HG03025 (cell line): ENCODE measurements around the gene TMEM109.
A peak's percentile ranks its signal among the peaks of the same experiment; 100 is the strongest.

Experiments used
- ATAC-seq: cut with Tn5 transposase; IDR thresholded peaks from one replicate; pipeline ENCODE4 v1.9.1; 2021; ENCODE audit warnings: mild to moderate bottlenecking, moderate library complexity; ENCODE audit not compliant: unreplicated experiment, low FRiP score

TMEM109 gene

DNA sequence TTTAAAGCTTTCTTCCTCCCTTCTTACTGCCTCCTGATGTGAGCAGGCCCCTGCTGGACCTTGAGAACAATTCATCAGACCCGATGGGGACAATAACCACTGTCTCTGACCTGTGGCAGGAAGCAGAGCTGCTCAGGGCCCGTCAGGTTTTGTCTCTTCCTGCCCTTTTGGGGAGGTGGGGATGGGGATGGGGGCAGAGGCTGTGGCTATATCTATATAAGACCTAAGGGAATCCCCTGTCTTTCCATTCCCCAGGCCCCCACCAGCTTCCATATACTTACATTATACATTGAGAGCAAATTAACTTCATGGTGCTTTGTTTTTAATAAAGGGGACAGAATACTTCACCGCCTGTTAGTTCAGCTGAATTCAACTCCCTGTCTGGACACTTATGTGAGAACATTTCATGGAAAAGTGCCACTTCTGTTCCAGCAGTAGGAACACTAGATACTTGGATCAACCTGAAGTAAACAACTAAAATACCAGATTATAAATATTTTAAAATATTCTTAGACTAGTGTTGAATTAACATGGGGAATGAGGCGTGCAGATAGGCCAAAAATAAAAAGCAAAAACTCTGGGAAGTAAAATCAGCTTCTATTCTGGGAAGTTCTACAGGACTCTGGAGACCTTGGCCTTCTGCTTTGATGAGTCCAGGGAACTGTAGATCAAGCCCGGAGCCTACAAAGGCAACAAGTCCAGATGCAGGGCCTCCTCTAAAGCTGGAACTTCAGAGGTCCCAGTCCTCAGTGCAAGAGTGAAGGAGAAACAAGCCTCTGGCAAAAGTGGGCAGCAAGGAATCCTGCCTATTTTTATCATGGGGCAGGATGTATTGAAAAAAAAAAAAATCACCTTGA is 35.5 kb upstream of the TMEM109 start:
- ATAC-seq = no peak

DNA sequence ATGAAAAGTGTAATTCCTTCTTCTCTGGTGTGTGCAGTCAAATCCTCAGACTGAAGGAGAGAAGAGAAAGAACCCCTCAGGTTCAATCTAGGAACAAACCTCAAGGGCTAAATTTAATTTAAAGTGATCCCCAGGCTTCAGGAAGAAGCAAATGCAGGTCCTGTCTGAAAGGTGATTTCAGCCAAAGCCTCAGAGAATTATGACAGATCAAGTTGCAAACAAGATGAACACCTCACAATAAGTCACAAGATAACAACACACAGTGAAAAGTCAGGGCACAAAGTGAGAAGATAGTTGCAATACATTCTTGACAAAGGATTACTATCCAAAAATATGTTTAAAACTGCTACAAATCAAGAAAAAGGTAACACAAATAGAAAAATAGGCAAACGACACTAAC is 34.9 kb upstream of the TMEM109 start:
- ATAC-seq = no peak

DNA sequence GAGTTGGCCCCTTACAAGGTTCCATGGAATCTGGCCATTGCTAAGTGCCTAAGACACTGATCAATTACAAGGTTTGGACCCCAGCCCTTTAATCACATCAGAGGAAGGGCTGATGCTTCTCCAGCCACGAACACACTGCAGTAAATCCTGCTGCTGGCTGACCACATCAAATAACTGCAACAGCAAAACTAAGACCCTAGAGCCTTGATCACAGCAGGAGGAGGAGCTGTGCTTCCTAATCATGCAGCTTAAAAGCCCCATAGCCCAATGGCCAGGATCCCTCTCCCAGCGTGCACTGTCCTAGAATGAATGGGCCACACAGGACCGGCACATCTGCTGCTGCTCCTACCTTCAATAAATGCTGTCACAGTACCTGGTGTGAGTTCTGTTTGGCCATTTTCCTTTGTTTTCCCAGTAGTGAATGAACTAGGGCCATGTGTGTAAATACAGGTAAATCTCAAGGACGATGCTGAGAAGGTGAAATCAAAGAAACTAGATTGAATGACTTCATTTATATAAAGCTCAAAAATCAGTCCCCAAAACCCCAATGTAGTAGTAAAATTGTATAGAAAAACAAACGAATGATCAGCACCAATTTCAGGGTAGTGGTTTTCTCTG is 33.9 kb upstream of the TMEM109 start:
- ATAC-seq = no peak

- no peak for ATAC-seq
These were observed 33.2 kb upstream of the TMEM109 start for GRCh38 chr11:60880643-60881282.

DNA sequence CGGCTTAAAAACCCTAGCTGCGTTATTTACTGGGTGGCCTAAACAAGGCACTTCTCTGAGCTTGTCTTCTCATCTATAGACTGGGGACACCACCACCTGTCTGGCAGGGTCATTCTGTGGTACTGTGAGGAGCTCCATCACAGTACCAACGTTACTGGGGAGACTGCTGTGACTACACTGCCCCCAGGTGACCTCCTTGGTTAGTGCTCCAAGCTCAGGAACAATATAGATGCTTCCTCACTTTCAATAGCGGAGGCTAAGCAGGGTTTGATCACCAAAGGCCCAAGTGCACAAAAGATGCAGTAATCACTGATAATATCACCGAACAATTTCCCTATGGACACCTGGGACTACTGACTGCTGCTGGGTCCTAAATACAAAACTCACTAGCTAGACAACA is 26.4 kb upstream of the TMEM109 start:
- no peak for ATAC-seq

DNA sequence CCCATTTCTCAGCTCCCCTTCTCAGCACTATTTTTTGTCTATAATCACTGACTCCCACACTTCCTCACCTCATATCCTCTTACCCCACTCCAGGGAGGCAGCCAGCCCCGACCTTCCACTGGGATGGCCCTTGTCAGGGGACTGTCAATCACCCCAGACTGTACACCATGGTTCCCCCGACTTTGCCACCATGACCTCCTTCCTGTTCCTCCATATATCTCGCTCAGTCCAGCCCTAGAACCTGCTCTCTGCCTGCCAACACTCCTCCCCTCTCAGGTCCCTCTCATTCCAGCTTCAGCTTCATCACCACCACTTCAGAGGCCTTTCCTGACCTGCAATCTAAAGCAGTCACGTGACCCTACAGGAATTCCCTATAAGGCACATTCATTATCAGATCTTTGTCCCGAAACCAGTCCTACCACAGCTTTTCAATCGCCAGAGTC is 24.1 kb upstream of the TMEM109 start:
- no peak for ATAC-seq

DNA sequence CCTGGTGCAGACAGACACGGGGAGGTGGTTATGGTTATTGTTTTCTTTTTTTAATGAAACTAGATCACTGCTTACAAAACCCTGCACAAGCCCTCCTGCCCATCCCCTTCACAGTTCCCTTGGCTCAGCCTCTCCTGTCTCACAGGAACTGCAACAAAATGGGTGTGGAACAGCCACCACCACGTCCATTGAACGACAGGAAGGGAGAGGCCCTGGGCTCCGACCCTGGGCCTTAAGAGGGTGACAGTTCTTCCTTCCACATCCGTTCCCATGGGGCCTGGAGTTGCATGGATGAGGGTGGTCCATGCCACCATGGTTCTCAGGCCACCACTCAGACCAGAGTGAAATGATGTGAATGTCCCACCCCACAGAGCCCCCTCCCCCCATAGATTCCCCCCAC is 23.3 kb upstream of the TMEM109 start:
- no peak for ATAC-seq

GRCh38 chr11:60891103-60891741 is 22.7 kb upstream of the TMEM109 start:
- ATAC-seq = no peak

DNA sequence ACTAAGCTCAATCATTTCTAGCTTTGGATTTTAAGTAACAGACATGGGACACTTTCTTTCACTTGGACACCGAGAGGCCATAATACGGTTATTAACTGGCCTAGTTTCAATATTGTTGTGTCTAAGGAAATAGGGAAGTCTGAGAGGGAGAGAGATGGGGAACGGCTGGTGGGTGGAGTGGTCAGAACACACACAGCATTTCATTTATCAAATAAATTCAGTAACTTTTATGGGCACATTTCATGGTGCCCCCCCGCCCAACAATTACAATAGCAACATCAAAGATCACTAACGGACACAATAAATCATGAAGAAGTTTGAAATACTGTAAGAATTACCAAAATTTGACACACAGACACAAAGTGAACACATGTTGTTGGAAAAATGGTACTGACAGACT is 18.3 kb upstream of the TMEM109 start:
- ATAC-seq = no peak

- no peak for ATAC-seq
These were observed 16.5 kb upstream of the TMEM109 start for GRCh38 chr11:60897496-60897895.

GRCh38 chr11:60899046-60899936 is 14.7 kb upstream of the TMEM109 start:
- no peak for ATAC-seq

DNA sequence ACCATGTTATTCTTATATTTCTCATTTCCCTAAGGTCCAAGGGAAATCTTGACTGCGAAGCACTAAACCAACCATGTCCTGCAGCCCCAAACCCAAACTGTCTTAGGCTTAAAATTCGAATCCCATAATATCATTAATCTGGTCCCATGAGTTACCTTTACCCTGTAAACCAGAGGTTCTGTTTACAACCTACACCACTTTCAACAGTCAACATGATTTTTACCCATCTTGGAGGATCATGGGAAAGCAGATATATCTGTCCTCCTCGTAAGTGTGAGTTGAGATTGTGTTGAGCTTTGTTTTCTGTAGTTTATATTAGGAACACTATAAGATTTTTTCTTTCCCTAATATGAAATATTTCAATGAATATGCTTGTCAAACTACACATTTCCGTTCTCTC is 14.0 kb upstream of the TMEM109 start:
- ATAC-seq = no peak

- ATAC-seq = no peak
These were observed 13.1 kb upstream of the TMEM109 start for GRCh38 chr11:60900673-60901404.

GRCh38 chr11:60902625-60903024 is 11.3 kb upstream of the TMEM109 start:
- ATAC-seq = no peak

DNA sequence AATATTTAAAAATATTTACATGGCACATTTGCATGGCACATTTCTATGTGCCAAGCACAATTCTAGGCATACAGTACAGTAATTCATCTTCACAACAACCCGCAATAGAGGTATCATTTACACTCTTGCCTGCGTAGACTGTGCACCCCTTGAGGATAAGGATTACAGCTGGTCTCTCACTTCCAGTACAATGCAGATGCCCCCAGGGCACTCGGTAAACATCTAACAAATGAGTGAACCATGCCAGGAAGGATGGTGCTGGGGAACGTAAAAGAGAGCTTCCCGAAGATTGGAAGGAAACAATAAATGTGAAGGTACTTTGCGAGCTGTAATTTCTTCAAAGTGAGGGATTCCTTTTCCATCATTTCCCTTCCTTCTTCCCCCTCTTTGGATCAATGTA is 8.9 kb upstream of the TMEM109 start:
- ATAC-seq = no peak

GRCh38 chr11:60905551-60906113 is 8.3 kb upstream of the TMEM109 start:
- ATAC-seq = no peak

DNA sequence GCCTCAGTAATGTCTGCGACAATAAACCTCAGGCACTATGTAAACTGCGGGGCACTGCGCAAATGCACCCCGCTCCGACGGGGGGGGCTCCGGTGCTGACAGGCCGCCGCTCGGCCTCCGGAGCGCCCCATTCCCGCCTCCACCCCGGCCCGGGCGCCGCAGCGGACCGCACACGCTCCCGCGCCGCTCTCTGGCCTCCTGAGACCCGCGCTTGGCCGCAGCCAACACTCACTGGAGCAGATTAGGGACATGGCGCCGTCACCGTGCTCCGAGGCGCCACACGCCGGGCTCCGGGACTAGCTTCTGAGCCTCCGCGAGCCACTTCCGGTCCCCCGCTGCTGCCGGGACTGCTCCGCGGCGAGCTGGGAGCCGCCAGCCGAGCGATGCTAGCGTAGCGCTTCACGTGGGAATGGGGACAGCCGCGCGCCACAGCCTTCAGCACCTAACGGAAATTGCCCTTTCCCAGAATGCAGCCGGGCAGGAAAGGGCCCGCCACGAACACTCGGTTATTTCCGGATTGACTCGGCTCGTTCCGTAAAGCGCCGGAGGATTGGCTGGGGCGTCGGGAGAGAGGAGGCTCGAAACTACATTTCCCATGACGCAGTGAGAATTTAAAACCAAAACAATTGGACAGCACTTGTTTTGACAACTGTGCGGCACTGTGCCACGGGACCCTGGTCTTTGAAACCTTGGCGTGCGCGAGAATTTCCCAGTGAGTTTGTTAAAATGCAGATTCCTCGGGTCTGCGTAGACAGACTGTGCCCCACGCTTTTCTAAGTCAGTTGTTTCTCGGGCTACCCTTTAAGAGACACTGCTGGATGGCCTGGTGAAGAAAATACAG is 7.6 kb upstream of the TMEM109 start, which contains the start of gene PRPF19:
TSS of gene PRPF19 (minus strand) at position 454 of the 841 bp plus-strand sequence. CDS start at position 251, 203 bp downstream.
- ATAC-seq = peak; percentile 71

- no peak for ATAC-seq
These were observed 5.2 kb upstream of the TMEM109 start for GRCh38 chr11:60908803-60909202.
